Endodermal cell (in vitro differentiated cells): ENCODE results near the gene RHOH. TPM values are rescaled to one million over a fixed set of nuclear protein-coding genes. Genes with fewer than 3 reads are reported as not detected.

ENCODE experiments used
- DNase-seq: peaks from one replicate; pipeline ENCODE4 v3.0.0-alpha.2; 2017
- H3K27ac ChIP-seq: 2 replicates; pipeline ENCODE4 v1.5.1; 2013; ENCODE audit warnings: mild to moderate bottlenecking, low read depth, low read length, moderate library complexity
- H3K27me3 ChIP-seq: 2 replicates; pipeline ENCODE4 v1.6.1; 2013; ENCODE audit warnings: mild to moderate bottlenecking, low read length, moderate library complexity; ENCODE audit not compliant: insufficient read depth, control insufficient read depth, poor library complexity, severe bottlenecking
- H3K36me3 ChIP-seq: 2 replicates; pipeline ENCODE4 v1.7.0; 2013; ENCODE audit warnings: mild to moderate bottlenecking, low read length, moderate library complexity; ENCODE audit not compliant: control insufficient read depth, insufficient read depth
- H3K4me1 ChIP-seq: one replicate; pipeline ENCODE4 v1.7.0; 2013; ENCODE audit warnings: low read length; ENCODE audit not compliant: control insufficient read depth, insufficient read depth
- H3K4me3 ChIP-seq: 2 replicates; pipeline ENCODE4 v1.5.1; 2013; ENCODE audit warnings: mild to moderate bottlenecking, low read length, moderate library complexity
- H3K9ac ChIP-seq: 2 replicates; pipeline ENCODE4 v1.6.1; 2013; ENCODE audit warnings: mild to moderate bottlenecking, low read length, moderate library complexity; ENCODE audit not compliant: poor library complexity, severe bottlenecking; ENCODE audit errors: extremely low read depth
- H3K9me3 ChIP-seq: 2 replicates; pipeline ENCODE4 v1.6.1; 2013; ENCODE audit warnings: mild to moderate bottlenecking, low read length, moderate library complexity; ENCODE audit not compliant: control insufficient read depth
- H3K27ac Mint-ChIP-seq: 2 replicates; pipeline ENCODE4 v1.8.0; 2020; ENCODE audit warnings: mixed read lengths
- H3K27me3 Mint-ChIP-seq: 2 replicates; pipeline ENCODE4 v1.8.0; 2021; ENCODE audit warnings: mild to moderate bottlenecking, mixed read lengths; ENCODE audit not compliant: insufficient read depth
- H3K36me3 Mint-ChIP-seq: 2 replicates; pipeline ENCODE4 v1.8.0; 2020; ENCODE audit warnings: low read depth, mixed read lengths
- H3K4me1 Mint-ChIP-seq: 2 replicates; pipeline ENCODE4 v1.8.0; 2020; ENCODE audit warnings: mixed read lengths
- H3K4me3 Mint-ChIP-seq: 2 replicates; pipeline ENCODE4 v1.8.0; 2020; ENCODE audit warnings: mild to moderate bottlenecking, moderate library complexity, mixed read lengths
- H3K9me3 Mint-ChIP-seq: 2 replicates; pipeline ENCODE4 v1.8.0; 2020; ENCODE audit warnings: mild to moderate bottlenecking, mixed read lengths
- CTCF ChIP-seq: fragments of 200-600 bp; sonication (generic); conservative IDR thresholded peaks from 2 replicates; pipeline ENCODE4 v1.5.0; 2021; ENCODE audit warnings: antibody characterized with exemption, mild to moderate bottlenecking
- WGBS, 2 experiments: methylation state at CpG; one replicate each; pipeline versions ENCODE4 v1.1.5 to v1.1.7; 2013; ENCODE audit warnings: missing lambda C conversion rate in 2 of 2, mixed read lengths in 1 of 2; ENCODE audit not compliant: insufficient coverage in 1 of 2, insufficient read length in 1 of 2; 5-methylcytosine and 5-hydroxymethylcytosine counted together
- total RNA-seq, 2 donors: library from RNA; stranded (reverse); fragmentation: NEBNext Ultra II Directional in 1 of 2; extraction: Animal tissue kit (Norgen Biotek cat#: 25700) in 1 of 2; gene quantifications; 2 replicates in 1 of 2; 3 replicates in 1 of 2; pipeline ENCODE4 v1.2.1, GENCODE V29; 2021

Gene RHOH
- total RNA-seq, 2 donors from 2014 or later: 2.9 to 9.4 TPM

GRCh38 chr4:40225497-40225896 is 28.7 kb downstream of the RHOH start:
- no peak overlapping the region for H3K9ac ChIP-seq
- peak overlapping the region; percentile 9 for H3K27ac Mint-ChIP-seq
- H3K36me3 ChIP-seq: no peaks in the 10 kb centered on the region
- no peaks in the 10 kb centered on the region for H3K4me1 Mint-ChIP-seq
- H3K36me3 Mint-ChIP-seq: peaks cover 12% of the 10 kb centered on the region
- no peaks in the 10 kb centered on the region for H3K27me3 ChIP-seq
- WGBS, 2 experiments: 90 to 93% methylated on average over 5 of the region's 5 CpGs
- peaks cover 15% of the 10 kb centered on the region for H3K9me3 ChIP-seq
- no peak overlapping the region for H3K27ac ChIP-seq
- peaks cover 6% of the 10 kb centered on the region for H3K9me3 Mint-ChIP-seq
- no peaks in the 10 kb centered on the region for H3K27me3 Mint-ChIP-seq
- no peak for TF ChIP-seq CTCF
- no peaks in the 10 kb centered on the region for H3K4me1 ChIP-seq
- H3K4me3 ChIP-seq: no peak overlapping the region
- H3K4me3 Mint-ChIP-seq: no peak overlapping the region
- no peak for DNase-seq

GRCh38 chr4:40227284-40227683 is 30.5 kb downstream of the RHOH start:
- Histone ChIP-seq H3K27ac (no peak overlapping the region), H3K4me3 (no peak overlapping the region), H3K9me3 (peaks cover 7% of the 10 kb centered on the region), H3K27me3 (no peaks in the 10 kb centered on the region), H3K9ac (no peak overlapping the region), H3K4me1 (no peaks in the 10 kb centered on the region), H3K36me3 (no peaks in the 10 kb centered on the region)
- Mint-ChIP-seq H3K4me3 (no peak overlapping the region), H3K27ac (no peak overlapping the region), H3K27me3 (no peaks in the 10 kb centered on the region), H3K36me3 (peaks cover 4% of the 10 kb centered on the region), H3K4me1 (peaks cover 9% of the 10 kb centered on the region), H3K9me3 (peaks cover 2% of the 10 kb centered on the region)
- no peak for DNase-seq
- TF ChIP-seq CTCF: no peak
- WGBS, 2 experiments: 20 to 79% methylated on average over 1 to 2 of the region's 2 CpGs

- H3K9ac ChIP-seq: no peak overlapping the region
- no peaks in the 10 kb centered on the region for H3K27me3 ChIP-seq
- Mint-ChIP-seq H3K9me3 (no peaks in the 10 kb centered on the region), H3K36me3 (peaks cover 4% of the 10 kb centered on the region), H3K4me3 (no peak overlapping the region), H3K27me3 (no peaks in the 10 kb centered on the region), H3K4me1 (peaks cover 9% of the 10 kb centered on the region), H3K27ac (no peak overlapping the region)
- no peaks in the 10 kb centered on the region for H3K9me3 ChIP-seq
- peak; percentile 82 for DNase-seq
- no peaks in the 10 kb centered on the region for H3K4me1 ChIP-seq
- peak; percentile 86 for TF ChIP-seq CTCF
- no peak overlapping the region for H3K4me3 ChIP-seq
- 91 to 96% methylated on average over 7 to 10 of the region's 10 CpGs for WGBS, 2 experiments
- no peak overlapping the region for H3K27ac ChIP-seq
- no peaks in the 10 kb centered on the region for H3K36me3 ChIP-seq
Observed at GRCh38 chr4:40228497-40229365, 31.9 kb downstream of the RHOH start.
